H9 (cell line): ENCODE results near the gene NCMAP. TPM values are rescaled to one million over a fixed set of nuclear protein-coding genes. Genes with fewer than 3 reads are reported as not detected.
A peak's percentile ranks its signal among the peaks of the same experiment; 100 is the strongest.

ENCODE experiments used
- DNase-seq: peaks from one replicate; pipeline ENCODE4 v3.0.0-alpha.2; 2017
- H2AFZ ChIP-seq: one replicate; pipeline ENCODE4 v1.6.1; 2013; ENCODE audit warnings: mild to moderate bottlenecking, low read length, control low read depth, moderate library complexity
- H2AK5ac ChIP-seq: 2 replicates; pipeline ENCODE4 v1.6.1; 2013; ENCODE audit warnings: low read length, control low read depth, mixed read lengths; ENCODE audit not compliant: insufficient read length
- H2BK120ac ChIP-seq: one replicate; pipeline ENCODE4 v1.6.1; 2013; ENCODE audit warnings: low read depth, mild to moderate bottlenecking, low read length, control low read depth, inconsistent platforms; ENCODE audit not compliant: poor library complexity, severe bottlenecking
- H2BK12ac ChIP-seq: 2 replicates; pipeline ENCODE4 v1.6.1; 2013; ENCODE audit warnings: low read length, control low read depth, mixed read lengths, low read depth; ENCODE audit not compliant: insufficient read length
- H2BK15ac ChIP-seq: 2 replicates; pipeline ENCODE4 v1.6.1; 2013; ENCODE audit warnings: low read depth, low read length, control low read depth
- H2BK20ac ChIP-seq: one replicate; pipeline ENCODE4 v1.6.1; 2013; ENCODE audit warnings: low read depth, mild to moderate bottlenecking, low read length, control low read depth, inconsistent platforms; ENCODE audit not compliant: poor library complexity, severe bottlenecking
- H2BK5ac ChIP-seq: 2 replicates; pipeline ENCODE4 v1.6.1; 2013; ENCODE audit warnings: low read length, control low read depth, mixed read lengths; ENCODE audit not compliant: insufficient read length
- H3K14ac ChIP-seq: 2 replicates; pipeline ENCODE4 v1.6.1; 2013; ENCODE audit warnings: low read length, control low read depth; ENCODE audit not compliant: insufficient read depth
- H3K18ac ChIP-seq: 2 replicates; pipeline ENCODE4 v1.6.1; 2013; ENCODE audit warnings: low read depth, mild to moderate bottlenecking, mixed read lengths, low read length, control low read depth; ENCODE audit not compliant: insufficient read length
- H3K23ac ChIP-seq: 2 replicates; pipeline ENCODE4 v1.6.1; 2013; ENCODE audit warnings: low read length, control low read depth, mixed read lengths, low read depth; ENCODE audit not compliant: insufficient read length
- H3K23me2 ChIP-seq: 2 replicates; pipeline ENCODE4 v1.6.1; 2013; ENCODE audit warnings: low read depth, mild to moderate bottlenecking, mixed read lengths, low read length, control low read depth; ENCODE audit not compliant: insufficient read length, poor library complexity, severe bottlenecking
- H3K27ac ChIP-seq: 2 replicates; pipeline ENCODE4 v1.5.1; 2013; ENCODE audit warnings: low read length, control low read depth, mixed read lengths, low read depth; ENCODE audit not compliant: insufficient read length
- H3K27me3 ChIP-seq: 2 replicates; pipeline ENCODE4 v1.6.1; 2013; ENCODE audit warnings: low read length, control low read depth, inconsistent platforms; ENCODE audit not compliant: insufficient read depth
- H3K4ac ChIP-seq: 2 replicates; pipeline ENCODE4 v1.6.1; 2013; ENCODE audit warnings: low read depth, mild to moderate bottlenecking, control low read depth, inconsistent platforms, low read length, moderate library complexity
- H3K4me1 ChIP-seq: 2 replicates; pipeline ENCODE4 v1.6.1; 2013; ENCODE audit warnings: low read length, control low read depth, inconsistent platforms; ENCODE audit not compliant: insufficient read depth
- H3K4me2 ChIP-seq: 2 replicates; pipeline ENCODE4 v1.6.1; 2013; ENCODE audit warnings: low read length, control low read depth, mixed read lengths; ENCODE audit not compliant: insufficient read length, insufficient read depth
- H3K56ac ChIP-seq: 2 replicates; pipeline ENCODE4 v1.6.1; 2013; ENCODE audit warnings: low read depth, mild to moderate bottlenecking, mixed read lengths, low read length, control low read depth; ENCODE audit not compliant: insufficient read length
- H3K79me1 ChIP-seq: 2 replicates; pipeline ENCODE4 v1.6.1; 2013; ENCODE audit warnings: low read depth, mild to moderate bottlenecking, moderate library complexity, low read length, control low read depth, inconsistent platforms; ENCODE audit not compliant: insufficient read depth, poor library complexity, severe bottlenecking
- H3K79me2 ChIP-seq: 2 replicates; pipeline ENCODE4 v1.6.1; 2013; ENCODE audit warnings: low read length, control low read depth, inconsistent platforms; ENCODE audit not compliant: insufficient read depth
- H3K9ac ChIP-seq: 2 replicates; pipeline ENCODE4 v1.6.1; 2013; ENCODE audit warnings: low read length, control low read depth, mixed read lengths; ENCODE audit not compliant: insufficient read length; ENCODE audit errors: extremely low read depth
- H3K9me3 ChIP-seq: one replicate; pipeline ENCODE4 v1.6.1; 2013; ENCODE audit warnings: low read depth, low read length, inconsistent platforms; ENCODE audit not compliant: control insufficient read depth
- H3T11ph ChIP-seq: one replicate; pipeline ENCODE4 v1.6.1; 2013; ENCODE audit warnings: mild to moderate bottlenecking, low read length, control low read depth, inconsistent platforms
- H4K20me1 ChIP-seq: one replicate; pipeline ENCODE4 v1.6.1; 2013; ENCODE audit not compliant: control insufficient read depth, insufficient read length, insufficient read depth
- H4K5ac ChIP-seq: 2 replicates; pipeline ENCODE4 v1.6.1; 2013; ENCODE audit warnings: low read depth, mild to moderate bottlenecking, mixed read lengths, low read length, control low read depth; ENCODE audit not compliant: insufficient read length
- H4K8ac ChIP-seq: replicated peaks from 2 replicates; pipeline ENCODE4 v1.6.1; 2013; ENCODE audit warnings: low read length, control low read depth, mixed read lengths, low read depth; ENCODE audit not compliant: insufficient read length
- H4K91ac ChIP-seq: 2 replicates; pipeline ENCODE4 v1.6.1; 2013; ENCODE audit warnings: low read depth, mild to moderate bottlenecking, moderate library complexity, mixed read lengths, low read length, control low read depth; ENCODE audit not compliant: insufficient read length
- H3K27ac Mint-ChIP-seq, 3 experiments: 2 replicates in 2 of 3; 3 replicates in 1 of 3; pipeline ENCODE4 v1.8.0; 2020 to 2021; ENCODE audit warnings: mixed read lengths in 3 of 3, mild to moderate bottlenecking in 1 of 3, moderate library complexity in 1 of 3
- H3K27me3 Mint-ChIP-seq: 2 replicates; pipeline ENCODE4 v1.8.0; 2021; ENCODE audit warnings: low read depth, mild to moderate bottlenecking, moderate library complexity, mixed read lengths
- H3K36me3 Mint-ChIP-seq, 3 experiments: 2 replicates in 2 of 3; 3 replicates in 1 of 3; pipeline ENCODE4 v1.8.0; 2020 to 2021; ENCODE audit warnings: low read depth in 3 of 3, mixed read lengths in 3 of 3; ENCODE audit not compliant: insufficient read depth in 1 of 3
- H3K4me1 Mint-ChIP-seq, 2 experiments: 2 replicates each; pipeline ENCODE4 v1.8.0; 2020; ENCODE audit warnings: mixed read lengths in 2 of 2
- H3K4me3 Mint-ChIP-seq, 2 experiments: 2 replicates in 1 of 2; 3 replicates in 1 of 2; pipeline ENCODE4 v1.8.0; 2020 to 2021; ENCODE audit warnings: mild to moderate bottlenecking in 2 of 2, mixed read lengths in 2 of 2, moderate library complexity in 1 of 2
- H3K9me3 Mint-ChIP-seq, 2 experiments: 2 replicates in 1 of 2; 3 replicates in 1 of 2; pipeline ENCODE4 v1.8.0; 2020; ENCODE audit warnings: mild to moderate bottlenecking in 2 of 2, mixed read lengths in 2 of 2, moderate library complexity in 1 of 2
- WGBS: extraction: QIAGEN DNeasy Blood & Tissue Kit; methylation state at CpG from one replicate; pipeline ENCODE4 v1.1.7; 2013; ENCODE audit warnings: missing lambda C conversion rate, low lambda C conversion rate, mixed read lengths; ENCODE audit not compliant: insufficient read length; ENCODE audit errors: extremely low coverage; 5-methylcytosine and 5-hydroxymethylcytosine counted together
- total RNA-seq: library from RNA; stranded (reverse); gene quantifications from 2 replicates; pipeline ENCODE4 v1.2.1, GENCODE V29; 2021
- TF ChIP-seq, protein P1 (sequence below): fragments of 200-600 bp; sonication (generic); conservative IDR thresholded peaks from 3 replicates; pipeline ENCODE4 v1.8.0; 2021; ENCODE audit warnings: antibody characterized with exemption, mild to moderate bottlenecking

The NCMAP gene
- total RNA-seq, 1 experiment from 2014 or later: 0.35 TPM

DNA sequence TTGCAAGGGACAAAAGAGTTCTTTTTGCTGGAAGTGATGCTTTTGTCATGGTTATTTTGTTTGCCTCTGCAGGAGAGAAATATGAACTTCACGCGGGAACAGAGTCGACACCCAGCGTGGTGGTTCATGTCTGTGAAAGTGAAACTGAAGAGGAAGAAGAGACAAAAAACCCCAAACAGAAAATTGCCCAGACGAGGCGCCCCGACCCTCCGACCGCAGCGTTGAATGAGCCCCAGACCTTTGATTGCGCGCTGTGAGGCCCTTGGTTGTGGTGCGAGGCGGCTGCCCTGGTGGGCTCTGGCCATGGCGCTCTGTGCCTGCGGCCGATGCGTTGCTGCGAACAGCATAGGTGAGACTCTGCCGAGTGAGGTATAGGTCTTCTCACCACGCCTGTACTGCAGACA is 20.9 kb upstream of the NCMAP start:
- Histone ChIP-seq H2BK120ac (no peak overlapping the region), H3K56ac (no peak overlapping the region), H4K91ac (no peak overlapping the region), H4K5ac (no peak overlapping the region), H4K8ac (no peak overlapping the region), H3K79me1 (no peaks in the 10 kb centered on the region), H2BK20ac (no peak overlapping the region), H3K79me2 (no peaks in the 10 kb centered on the region), H3T11ph (no peak overlapping the region), H2BK5ac (no peak overlapping the region), H2BK15ac (no peak overlapping the region), H2AK5ac (no peak overlapping the region), H3K14ac (no peak overlapping the region), H3K23me2 (no peaks in the 10 kb centered on the region), H3K4me1 (no peaks in the 10 kb centered on the region; the same call in 1 of the 2 replicates), H2AFZ (no peak overlapping the region), H3K9me3 (no peaks in the 10 kb centered on the region), H3K4me2 (no peak overlapping the region), H4K20me1 (no peaks in the 10 kb centered on the region), H2BK12ac (no peak overlapping the region), H3K27me3 (no peaks in the 10 kb centered on the region), H3K27ac (no peak overlapping the region), H3K4ac (no peak overlapping the region), H3K18ac (no peak overlapping the region), H3K23ac (no peak overlapping the region), H3K9ac (no peak overlapping the region)
- Mint-ChIP-seq H3K27me3 (no peaks in the 10 kb centered on the region), H3K36me3 (peaks cover 4 to 46% (median 15%) of the 10 kb centered on the region in 3 experiments; a peak in 6 of 7 replicates), H3K27ac (peak overlapping the region; percentile 21 to 56 (median 48); a peak in 3 of 7 replicates), H3K4me3 (no peak overlapping the region), H3K9me3 (no peaks in the 10 kb centered on the region; a peak in 1 of 5 replicates), H3K4me1 (peaks cover 13 to 22% of the 10 kb centered on the region in 2 experiments)
- TF ChIP-seq, protein P1, sequence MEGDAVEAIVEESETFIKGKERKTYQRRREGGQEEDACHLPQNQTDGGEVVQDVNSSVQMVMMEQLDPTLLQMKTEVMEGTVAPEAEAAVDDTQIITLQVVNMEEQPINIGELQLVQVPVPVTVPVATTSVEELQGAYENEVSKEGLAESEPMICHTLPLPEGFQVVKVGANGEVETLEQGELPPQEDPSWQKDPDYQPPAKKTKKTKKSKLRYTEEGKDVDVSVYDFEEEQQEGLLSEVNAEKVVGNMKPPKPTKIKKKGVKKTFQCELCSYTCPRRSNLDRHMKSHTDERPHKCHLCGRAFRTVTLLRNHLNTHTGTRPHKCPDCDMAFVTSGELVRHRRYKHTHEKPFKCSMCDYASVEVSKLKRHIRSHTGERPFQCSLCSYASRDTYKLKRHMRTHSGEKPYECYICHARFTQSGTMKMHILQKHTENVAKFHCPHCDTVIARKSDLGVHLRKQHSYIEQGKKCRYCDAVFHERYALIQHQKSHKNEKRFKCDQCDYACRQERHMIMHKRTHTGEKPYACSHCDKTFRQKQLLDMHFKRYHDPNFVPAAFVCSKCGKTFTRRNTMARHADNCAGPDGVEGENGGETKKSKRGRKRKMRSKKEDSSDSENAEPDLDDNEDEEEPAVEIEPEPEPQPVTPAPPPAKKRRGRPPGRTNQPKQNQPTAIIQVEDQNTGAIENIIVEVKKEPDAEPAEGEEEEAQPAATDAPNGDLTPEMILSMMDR: no peak
- no CpG with 5 or more reads among the region's 21 CpGs for WGBS
- no peak for DNase-seq
